Right atrium auricular region (tissue), 2 donors: ENCODE results near the gene ENPEP. TPM values are rescaled to one million over a fixed set of nuclear protein-coding genes. Genes with fewer than 3 reads are reported as not detected.
"Not testable (repeated sequence)": the region's sequence is repeated elsewhere in the genome, so short reads cannot be mapped to it uniquely, and the experiment has no call there.

Experiments
- DNase-seq: peaks from one replicate; pipeline ENCODE4 v3.0.0-alpha.2; 2019; ENCODE audit warnings: low spot score
- H3K27ac ChIP-seq, 2 donors: fragments of 200-600 bp; sonication (generic); 1 replicate in 1 of 2; 2 replicates in 1 of 2; pipeline ENCODE4 v1.5.1; 2016 to 2019
- H3K27me3 ChIP-seq, 2 donors: fragments of 200-600 bp; sonication (generic); one replicate each; pipeline versions ENCODE4 v1.5.1 to v1.6.0; 2017 to 2019
- H3K36me3 ChIP-seq: fragments of 200-600 bp; sonication (generic); one replicate; pipeline ENCODE4 v1.5.1; 2016
- H3K4me1 ChIP-seq, 2 donors: fragments of 200-600 bp; sonication (generic); one replicate each; pipeline versions ENCODE4 v1.5.1 to v1.6.0; 2017 to 2019
- H3K4me3 ChIP-seq, 2 donors: fragments of 200-600 bp; sonication (generic); 1 replicate in 1 of 2; 2 replicates in 1 of 2; pipeline ENCODE4 v1.5.1; 2017 to 2019; ENCODE audit warnings: mild to moderate bottlenecking in 1 of 2, moderate library complexity in 1 of 2
- H3K9me3 ChIP-seq, 2 donors: fragments of 200-600 bp; sonication (generic); one replicate each; pipeline ENCODE4 v1.5.1; 2019
- total RNA-seq, 2 donors: library from RNA; depleted of rRNA; stranded (reverse); fragments of >200 nt; gene quantifications; one replicate each; pipeline ENCODE4 v1.1.0, GENCODE V29; 2016
- TF ChIP-seq, protein P1 (sequence below), 2 donors: fragments of 200-600 bp; sonication (generic); IDR thresholded peaks; one replicate each; pipeline ENCODE4 v1.5.1; 2019; ENCODE audit warnings: antibody characterized with exemption in 2 of 2

Gene ENPEP
- total RNA-seq, 2 donors from 2014 or later: 3.3 to 3.5 TPM

DNA sequence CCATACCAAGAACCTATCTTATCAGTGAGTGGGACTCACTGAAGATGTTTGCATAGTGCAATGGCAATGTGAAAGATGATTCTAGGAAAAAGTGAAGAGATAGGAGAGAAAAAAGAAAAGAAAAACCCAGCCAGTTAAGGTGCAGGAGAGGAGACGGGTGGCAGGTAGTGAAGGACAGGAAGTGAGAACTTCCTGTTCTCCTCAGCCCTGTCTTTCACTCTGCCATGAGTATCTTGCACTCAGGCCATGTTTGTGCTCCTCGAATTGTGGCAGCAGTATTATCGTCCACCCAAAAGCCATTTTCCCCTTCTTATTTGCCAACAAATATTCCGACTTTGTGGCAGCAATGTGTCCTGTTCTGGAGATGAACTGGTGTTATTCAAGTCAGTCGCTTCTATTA lies 8.6 kb upstream of the ENPEP start:
- Histone ChIP-seq H3K4me3 (no peak overlapping the region), H3K36me3 (no peaks in the 10 kb centered on the region), H3K9me3 (peaks cover 0 to 5% of the 10 kb centered on the region in 2 donors), H3K27ac (no peak overlapping the region), H3K27me3 (no peaks in the 10 kb centered on the region), H3K4me1 (no peaks in the 10 kb centered on the region)
- TF ChIP-seq, protein P1, sequence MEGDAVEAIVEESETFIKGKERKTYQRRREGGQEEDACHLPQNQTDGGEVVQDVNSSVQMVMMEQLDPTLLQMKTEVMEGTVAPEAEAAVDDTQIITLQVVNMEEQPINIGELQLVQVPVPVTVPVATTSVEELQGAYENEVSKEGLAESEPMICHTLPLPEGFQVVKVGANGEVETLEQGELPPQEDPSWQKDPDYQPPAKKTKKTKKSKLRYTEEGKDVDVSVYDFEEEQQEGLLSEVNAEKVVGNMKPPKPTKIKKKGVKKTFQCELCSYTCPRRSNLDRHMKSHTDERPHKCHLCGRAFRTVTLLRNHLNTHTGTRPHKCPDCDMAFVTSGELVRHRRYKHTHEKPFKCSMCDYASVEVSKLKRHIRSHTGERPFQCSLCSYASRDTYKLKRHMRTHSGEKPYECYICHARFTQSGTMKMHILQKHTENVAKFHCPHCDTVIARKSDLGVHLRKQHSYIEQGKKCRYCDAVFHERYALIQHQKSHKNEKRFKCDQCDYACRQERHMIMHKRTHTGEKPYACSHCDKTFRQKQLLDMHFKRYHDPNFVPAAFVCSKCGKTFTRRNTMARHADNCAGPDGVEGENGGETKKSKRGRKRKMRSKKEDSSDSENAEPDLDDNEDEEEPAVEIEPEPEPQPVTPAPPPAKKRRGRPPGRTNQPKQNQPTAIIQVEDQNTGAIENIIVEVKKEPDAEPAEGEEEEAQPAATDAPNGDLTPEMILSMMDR (IDR thresholded peaks at IDR 0.05): no peak
- no peak for DNase-seq

DNA sequence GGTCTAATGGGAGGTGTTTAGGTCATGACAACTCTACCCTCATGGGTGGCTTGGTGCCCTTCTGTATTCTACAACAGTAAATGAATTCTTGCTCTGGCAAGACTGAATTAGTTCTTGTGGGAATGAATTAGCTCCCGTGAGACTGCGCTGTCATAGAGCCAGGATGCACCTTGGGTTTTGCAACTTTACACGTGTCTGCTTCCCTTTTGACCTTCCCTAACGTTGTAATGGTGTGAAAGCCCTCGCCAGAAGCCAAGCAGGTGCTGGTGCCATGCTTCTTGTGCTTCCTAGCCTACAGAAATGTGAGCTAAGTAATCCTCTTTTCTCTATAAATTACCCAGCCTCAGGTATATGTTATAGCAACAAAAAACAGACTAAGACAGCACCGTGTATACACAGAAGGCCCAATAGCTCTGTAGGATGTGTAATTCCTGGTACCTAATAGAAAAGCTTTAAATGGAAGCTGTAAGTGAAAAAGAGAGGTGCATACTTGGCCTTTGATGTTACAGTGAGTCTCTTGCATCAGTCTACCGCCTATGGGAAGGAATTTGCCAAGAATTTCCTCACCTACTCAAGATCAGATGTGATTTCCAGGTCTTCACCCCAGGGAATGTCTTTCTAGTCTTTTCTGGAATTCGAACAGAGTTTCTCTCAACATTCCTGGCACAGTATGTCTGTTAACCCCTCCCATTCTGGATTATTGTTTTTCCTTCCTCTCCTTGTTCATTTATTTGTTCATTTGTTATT lies 3.2 kb upstream of the ENPEP start:
- peaks cover 0 to 5% of the 10 kb centered on the region in 2 donors for H3K9me3 ChIP-seq
- TF ChIP-seq, protein P1 (IDR thresholded peaks at IDR 0.05): no peak
- H3K27me3 ChIP-seq: no peaks in the 10 kb centered on the region
- H3K36me3 ChIP-seq: no peaks in the 10 kb centered on the region
- H3K27ac ChIP-seq: no peak overlapping the region
- no peak overlapping the region for H3K4me3 ChIP-seq
- H3K4me1 ChIP-seq: peaks cover 0 to 6% of the 10 kb centered on the region in 2 donors
- no peak for DNase-seq

DNA sequence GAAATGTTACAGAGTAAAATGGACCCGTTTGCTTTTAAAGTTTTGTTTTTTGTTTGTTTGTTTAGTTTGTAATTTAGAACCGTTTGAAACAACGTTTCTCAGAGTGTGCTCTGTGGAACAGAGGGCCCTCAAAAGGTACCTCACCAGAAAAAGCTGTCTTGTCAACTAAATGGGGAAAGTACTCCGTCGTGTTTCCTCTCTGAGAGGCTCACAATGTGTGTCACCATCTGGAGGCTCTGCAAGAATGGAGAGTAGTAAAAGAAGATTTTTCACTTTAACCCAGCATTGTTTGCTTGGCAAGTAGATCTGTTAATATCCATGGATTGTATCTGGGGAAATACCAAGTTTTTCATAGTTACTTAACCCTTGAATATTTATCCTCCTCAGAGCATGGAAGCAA lies 1.5 kb upstream of the ENPEP start:
- no peak overlapping the region for H3K27ac ChIP-seq
- H3K9me3 ChIP-seq: no peaks in the 10 kb centered on the region
- peaks cover 0 to 6% of the 10 kb centered on the region in 2 donors for H3K4me1 ChIP-seq
- TF ChIP-seq, protein P1 (IDR thresholded peaks at IDR 0.05): no peak
- no peak overlapping the region for H3K4me3 ChIP-seq
- no peaks in the 10 kb centered on the region for H3K36me3 ChIP-seq
- no peak for DNase-seq
- no peaks in the 10 kb centered on the region for H3K27me3 ChIP-seq

DNA sequence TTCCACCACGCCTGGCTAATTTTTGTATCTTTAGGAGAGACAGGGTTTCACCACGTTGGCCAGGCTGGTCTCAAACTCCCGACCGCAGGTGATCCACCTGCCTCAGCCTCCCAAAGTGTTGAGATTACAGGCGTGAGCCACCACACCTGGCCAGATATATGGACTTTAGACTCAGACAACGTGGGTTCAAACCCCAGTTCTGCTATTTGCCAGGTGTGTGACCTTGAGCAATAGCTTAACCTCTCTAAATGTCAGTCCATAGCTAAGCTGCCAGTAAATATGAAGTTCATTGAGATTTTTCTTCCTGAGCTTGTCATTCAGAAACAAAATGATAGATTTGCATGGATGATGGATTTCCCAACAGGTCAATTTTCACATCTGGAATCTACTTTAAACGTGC lies 875 bp upstream of the ENPEP start:
- DNase-seq, H3K4me1 ChIP-seq, H3K9me3 ChIP-seq, H3K4me3 ChIP-seq, H3K36me3 ChIP-seq, H3K27me3 ChIP-seq: not testable (repeated sequence)
- peak overlapping the region; percentile 66 to 77 for H3K27ac ChIP-seq

DNA sequence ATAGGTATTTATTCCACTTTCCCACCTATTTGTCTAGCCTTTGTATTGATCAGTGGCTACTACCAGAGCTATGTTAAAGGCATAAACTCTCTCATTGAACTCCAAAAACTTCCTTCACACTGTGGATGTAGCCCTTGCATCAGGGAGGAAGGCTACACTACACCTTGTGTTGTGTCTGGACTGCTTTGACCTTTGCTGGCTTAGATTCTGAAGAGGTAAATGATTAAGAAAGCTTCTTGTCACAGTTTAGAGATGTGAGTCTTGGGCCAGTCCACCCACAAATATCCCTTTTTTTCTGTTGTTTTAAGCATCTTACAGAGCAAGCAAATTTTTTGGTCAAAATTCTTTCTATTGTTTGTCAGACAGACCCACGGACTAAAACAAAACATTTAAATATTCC lies 1.9 kb downstream of the ENPEP start:
- no peak for DNase-seq
- Histone ChIP-seq H3K9me3 (no peaks in the 10 kb centered on the region), H3K27ac (peak overlapping the region in 1 of 2 donors; percentile 77), H3K27me3 (no peaks in the 10 kb centered on the region), H3K36me3 (no peaks in the 10 kb centered on the region), H3K4me1 (peaks cover 0 to 6% of the 10 kb centered on the region in 2 donors), H3K4me3 (peak overlapping the region; percentile 45 to 50)
- TF ChIP-seq, protein P1 (IDR thresholded peaks at IDR 0.05): no peak

DNA sequence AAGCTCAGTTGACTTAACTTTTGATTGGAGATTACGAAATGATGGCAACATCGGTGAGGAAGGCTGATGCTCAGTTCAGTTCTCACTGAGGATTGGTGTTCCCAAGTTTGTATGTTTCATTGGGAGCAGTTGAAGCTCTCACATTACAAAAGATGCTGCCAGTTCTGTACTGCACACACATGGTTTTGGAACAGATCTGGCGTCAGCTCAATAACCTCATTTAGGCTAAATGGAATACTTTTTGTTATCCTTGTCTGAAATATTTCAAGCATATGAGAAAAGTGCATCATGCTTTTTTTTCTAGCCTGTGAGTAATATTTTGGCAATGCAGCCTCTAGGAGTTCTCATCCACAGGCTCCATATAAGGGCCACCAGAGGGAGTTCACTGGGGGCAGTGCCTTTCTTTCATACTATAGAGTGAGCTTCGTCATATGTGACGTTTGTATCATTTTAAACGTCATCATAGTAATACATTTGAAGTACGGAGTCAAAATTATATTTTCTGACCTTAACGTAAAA lies 4.1 kb downstream of the ENPEP start:
- no peak for DNase-seq
- H3K27ac ChIP-seq: peak overlapping the region; percentile 48 to 77
- H3K4me3 ChIP-seq: no peak overlapping the region
- no peaks in the 10 kb centered on the region for H3K27me3 ChIP-seq
- no peaks in the 10 kb centered on the region for H3K9me3 ChIP-seq
- peaks cover 0 to 6% of the 10 kb centered on the region in 2 donors for H3K4me1 ChIP-seq
- no peaks in the 10 kb centered on the region for H3K36me3 ChIP-seq
- TF ChIP-seq, protein P1 (IDR thresholded peaks at IDR 0.05): no peak
